A549 (cell line): Measurements from ENCODE around the gene MTCL1. TPM values are rescaled to one million over a fixed set of nuclear protein-coding genes. Genes with fewer than 3 reads are reported as not detected.

Experiments
- ATAC-seq, 2 experiments: fragments of 200-7000 bp in 1 of 2; fragments of >200 bp in 1 of 2; cut with Nextera tagmentation in 1 of 2; cut with Tn5 transposase in 1 of 2; 3 replicates each; pipeline versions ENCODE4 v1.8.0 to v1.9.1; 2018 to 2020; ENCODE audit warnings: mild to moderate bottlenecking in 1 of 2, moderate library complexity in 1 of 2
- CTCF ChIA-PET: fragments of 300-600 bp; sonication (Branson Sonifier 250); formaldehyde crosslinking; extraction: SDS; loops from one replicate; lab custom pipeline; 2021; ENCODE audit warnings: antibody characterized with exemption, inconsistent platforms; lab: Yijun Ruan, JAX
- POLR2A ChIA-PET: fragments of 350-600 bp; formaldehyde crosslinking; extraction: SDS; loops from one replicate; lab custom pipeline; 2021; ENCODE audit warnings: antibody characterized with exemption, inconsistent platforms; lab: Yijun Ruan, JAX
- DNase-seq, 2 experiments: peaks; one replicate each; pipeline versions ENCODE4 v3.0.0 to v3.0.0-alpha.2; 2011 to 2016; ENCODE audit warnings: low read depth in 1 of 2, low spot score in 1 of 2
- FAIRE-seq: peaks from 2 replicates; lab custom pipeline; 2011; peaks lifted over from hg19 to GRCh38; lab: Jason Lieb, UNC
- H3K27ac ChIP-seq, 2 experiments: fragments of >200 bp; sonication (Bioruptor Twin); formaldehyde crosslinking; 3 replicates each; pipeline ENCODE4 v1.5.1; 2016 to 2017
- H3K4me1 ChIP-seq: fragments of >200 bp; sonication (Bioruptor Twin); formaldehyde crosslinking; 3 replicates; pipeline ENCODE4 v1.6.1; 2016
- H3K4me2 ChIP-seq: fragments of >200 bp; sonication (Bioruptor Twin); formaldehyde crosslinking; 3 replicates; pipeline ENCODE4 v1.6.1; 2016
- H3K4me3 ChIP-seq: fragments of >200 bp; sonication (Bioruptor Twin); formaldehyde crosslinking; 3 replicates; pipeline ENCODE4 v1.5.1; 2016
- H3K9me3 ChIP-seq: fragments of >200 bp; sonication (Bioruptor Twin); formaldehyde crosslinking; 3 replicates; pipeline ENCODE4 v1.6.1; 2016
- E2F6 ChIP-seq: IDR thresholded peaks from 2 replicates; pipeline ENCODE4 v1.6.1; 2012; ENCODE audit warnings: low read depth, borderline replicate concordance
- EHMT2 ChIP-seq: fragments of 200-600 bp; sonication (generic); IDR thresholded peaks from 2 replicates; pipeline ENCODE4 v1.6.1; 2016; ENCODE audit warnings: antibody characterized with exemption, low read depth, mild to moderate bottlenecking, moderate library complexity
- GATA3 ChIP-seq: IDR thresholded peaks from 2 replicates; pipeline ENCODE4 v1.6.1; 2012; ENCODE audit warnings: borderline replicate concordance
- HMGXB4 ChIP-seq: fragments of 250-450 bp; sonication (Bioruptor Pico); IDR thresholded peaks from 2 replicates; pipeline ENCODE4 v1.5.0; 2021; ENCODE audit warnings: mild to moderate bottlenecking, moderate library complexity, borderline replicate concordance
- KDM1A ChIP-seq: fragments of 200-600 bp; sonication (generic); IDR thresholded peaks from 2 replicates; pipeline ENCODE4 v1.6.1; 2016; ENCODE audit warnings: low read depth, mild to moderate bottlenecking
- MAX ChIP-seq: IDR thresholded peaks from 2 replicates; pipeline ENCODE4 v1.6.1; 2012
- POLR2A ChIP-seq: IDR thresholded peaks from 2 replicates; pipeline ENCODE4 v1.6.1; 2012; ENCODE audit warnings: mild to moderate bottlenecking, low read length
- RAD21 ChIP-seq, 2 experiments: fragments of >200 bp in 1 of 2; sonication (Bioruptor Twin) in 1 of 2; formaldehyde crosslinking in 1 of 2; IDR thresholded peaks in 1 of 2; conservative IDR thresholded peaks in 1 of 2; 2 replicates in 1 of 2; 3 replicates in 1 of 2; pipeline ENCODE4 v1.6.1; 2012 to 2018; ENCODE audit warnings: inconsistent platforms in 1 of 2
- RARB ChIP-seq: fragments of 250-450 bp; sonication (Bioruptor Pico); IDR thresholded peaks from 2 replicates; pipeline ENCODE4 v1.8.0; 2021; ENCODE audit warnings: mild to moderate bottlenecking, moderate library complexity
- REST ChIP-seq: fragments of 200-600 bp; sonication (generic); IDR thresholded peaks from 2 replicates; pipeline ENCODE4 v1.6.1; 2016; ENCODE audit warnings: antibody characterized with exemption, mild to moderate bottlenecking, moderate library complexity
- SREBF2 ChIP-seq: fragments of 450-650 bp; IDR thresholded peaks from 2 replicates; pipeline ENCODE4 v1.6.1; 2014; ENCODE audit warnings: mild to moderate bottlenecking, moderate library complexity
- ZNF302 ChIP-seq: fragments of 250-450 bp; sonication (Bioruptor Pico); IDR thresholded peaks from 2 replicates; pipeline ENCODE4 v1.9.0; 2021; ENCODE audit warnings: inconsistent platforms, mild to moderate bottlenecking, moderate library complexity
- WGBS: methylation state at CpG from one replicate; pipeline ENCODE4 v1.1.6; 2017; ENCODE audit errors: missing lambda C conversion rate; 5-methylcytosine and 5-hydroxymethylcytosine counted together
- polyA plus RNA-seq, 4 experiments: library from polyadenylated mRNA; depleted of rRNA in 3 of 4; stranded (reverse); fragments of >200 nt; fragmentation: RNase III in 1 of 4; extraction: RNeasy Plus Mini Kit Qiagen cat#74134 plus additional on column Dnase treatment in 1 of 4; gene quantifications; 2 replicates in 3 of 4; 3 replicates in 1 of 4; pipeline ENCODE4 v1.2.3, GENCODE V29; 2011 to 2017

Gene MTCL1
- polyA plus RNA-seq, 2 of the 4 experiments (the other 2 are of a cell fraction), result 44.4 to 49.6 TPM

- FAIRE-seq (no peak), DNase-seq (peak in 1 of 2 experiments; percentile 56), ATAC-seq (peak; percentile 81 to 83; a peak in 5 of 6 replicates)
- H3K9me3 ChIP-seq, result no peaks in the 10 kb centered on the region
- CTCF ChIA-PET, result interaction anchor here (0.9 to 1.0 kb wide), 2 partner anchors 79 to 260 kb away, joined by 3 to 4 read pairs; no protein-coding TSS in a partner anchor
- H3K4me2 ChIP-seq, result peak overlapping the region; percentile 51
- 50% methylated on average over 5 of the region's 5 CpGs for WGBS
- peaks cover 80% of the 10 kb centered on the region for H3K4me1 ChIP-seq
- no peak overlapping the region for H3K4me3 ChIP-seq
- TF ChIP-seq MAX (peak; percentile 72), KDM1A (no peak)
- POLR2A ChIA-PET, result interaction anchor here (1.3 kb wide), 1 partner anchor 8 kb away, joined by 4 read pairs; no protein-coding TSS in a partner anchor
- H3K27ac ChIP-seq, result peak overlapping the region; percentile 62 to 85; a peak in 5 of 6 replicates
Measured at GRCh38 chr18:8721716-8722115, 16.4 kb downstream of the MTCL1 start.

GRCh38 chr18:8722946-8723820 lies 17.8 kb downstream of the MTCL1 start:
- 81% methylated on average over 13 of the region's 13 CpGs for WGBS
- Histone ChIP-seq H3K4me1 (peaks cover 76% of the 10 kb centered on the region), H3K9me3 (no peaks in the 10 kb centered on the region), H3K4me2 (peak overlapping the region; percentile 41; the same call in 2 of the 3 replicates), H3K4me3 (no peak overlapping the region), H3K27ac (peak overlapping the region; percentile 45 to 85; a peak in 5 of 6 replicates)
- ATAC-seq (no peak; a peak in 1 of 6 replicates), DNase-seq (no peak), FAIRE-seq (no peak)
- POLR2A ChIA-PET, result no interaction called here
- TF ChIP-seq GATA3 (no peak), HMGXB4 (no peak), RAD21 (conservative IDR thresholded peaks at IDR 0.05 in 1 of 2, IDR thresholded peaks at IDR 0.05 in 1 of 2) (no peak), RARB (CRISPR knock-in tag) (no peak)
- CTCF ChIA-PET, result interaction anchor here (1.4 kb wide), 1 partner anchor 27 kb away, joined by 3 read pairs; no protein-coding TSS in a partner anchor

- Histone ChIP-seq H3K4me3 (no peak overlapping the region), H3K4me1 (peaks cover 76% of the 10 kb centered on the region), H3K27ac (peak overlapping the region; percentile 62 to 85; a peak in 5 of 6 replicates), H3K4me2 (peak overlapping the region; percentile 17; the same call in 1 of the 3 replicates), H3K9me3 (no peaks in the 10 kb centered on the region)
- TF ChIP-seq ZNF302 (no peak), REST (no peak), EHMT2 (no peak), POLR2A (no peak), KDM1A (no peak), E2F6 (no peak), SREBF2 (no peak)
- DNase-seq, result no peak
- ATAC-seq, result peak in 1 of 2 experiments; percentile 16; a peak in 1 of 6 replicates
- CTCF ChIA-PET, result interaction anchor here (0.6 to 1.3 kb wide), 4 partner anchors 18 to 735 kb away, joined by 3 to 4 read pairs (median 3); no protein-coding TSS in a partner anchor
- WGBS, result 78% methylated on average over 6 of the region's 6 CpGs
- POLR2A ChIA-PET, result no interaction called here
- no peak for FAIRE-seq
Measured at GRCh38 chr18:8724452-8724851, 19.1 kb downstream of the MTCL1 start.
